ENCODE results near the gene IER3IP1.
"Not testable (repeated sequence)": the region's sequence is repeated elsewhere in the genome, so short reads cannot be mapped to it uniquely, and the experiment has no call there.

IER3IP1 gene

DNA sequence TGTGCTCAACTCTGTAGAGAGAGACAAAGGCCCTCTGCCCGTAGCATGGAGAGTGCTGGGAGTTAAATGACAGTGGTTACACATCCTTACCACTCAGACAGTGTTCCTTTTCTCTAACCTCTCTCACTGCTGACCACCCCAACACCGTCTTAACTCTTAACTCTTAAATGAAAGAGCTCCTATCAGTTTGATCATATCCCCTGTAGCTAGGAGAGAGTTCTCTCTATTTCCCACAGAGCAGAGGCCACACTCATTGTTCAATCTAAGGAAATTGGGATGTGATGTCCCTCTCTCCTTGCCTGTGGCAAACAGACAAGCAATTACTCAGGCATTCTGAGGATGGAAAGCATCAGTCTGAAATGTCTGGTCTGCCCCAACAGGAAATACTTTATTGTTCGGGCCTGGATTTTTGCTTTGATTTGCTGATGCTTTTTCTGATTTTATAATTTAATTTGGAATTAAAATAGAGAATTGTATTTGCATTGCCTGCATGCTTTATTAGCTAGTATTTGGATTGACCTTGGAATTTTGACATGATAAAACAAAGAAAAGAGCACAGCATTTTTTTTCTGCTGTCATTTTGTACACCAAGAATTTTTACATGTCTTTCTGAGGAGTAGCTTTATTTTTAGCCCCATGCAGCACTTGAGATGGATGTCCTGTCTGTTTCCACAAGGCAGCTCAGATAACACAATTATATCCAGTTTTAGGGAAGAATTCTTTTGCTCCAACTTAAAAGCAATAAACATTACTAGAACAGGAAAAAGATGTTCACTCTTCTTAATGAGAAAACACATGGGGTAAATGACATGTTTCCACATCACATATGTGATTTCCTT lies 27.7 kb upstream of the IER3IP1 start:
- ChIA-PET POLR2A (no interaction called here), CTCF (interaction anchor here (0.7 to 2.1 kb wide), 3 partner anchors 12 to 533 kb away, joined by 3 to 8 read pairs (median 4); no protein-coding TSS in a partner anchor)
- no peak for DNase-seq (ENCODE audit: extremely low spot score)
- TF ChIP-seq HDGF (IDR thresholded peaks at IDR 0.05; ENCODE audit: borderline replicate concordance) = no peak
- TF ChIP-seq ARNT (IDR thresholded peaks at IDR 0.05) = no peak
- TF ChIP-seq FOXK2 (IDR thresholded peaks at IDR 0.05) = no peak
- no peak for TF ChIP-seq FOXM1 (IDR thresholded peaks at IDR 0.05; ENCODE audit: borderline replicate concordance)
- TF ChIP-seq LEF1 (IDR thresholded peaks at IDR 0.05; ENCODE audit: borderline replicate concordance) = no peak
- TF ChIP-seq, protein P1, sequence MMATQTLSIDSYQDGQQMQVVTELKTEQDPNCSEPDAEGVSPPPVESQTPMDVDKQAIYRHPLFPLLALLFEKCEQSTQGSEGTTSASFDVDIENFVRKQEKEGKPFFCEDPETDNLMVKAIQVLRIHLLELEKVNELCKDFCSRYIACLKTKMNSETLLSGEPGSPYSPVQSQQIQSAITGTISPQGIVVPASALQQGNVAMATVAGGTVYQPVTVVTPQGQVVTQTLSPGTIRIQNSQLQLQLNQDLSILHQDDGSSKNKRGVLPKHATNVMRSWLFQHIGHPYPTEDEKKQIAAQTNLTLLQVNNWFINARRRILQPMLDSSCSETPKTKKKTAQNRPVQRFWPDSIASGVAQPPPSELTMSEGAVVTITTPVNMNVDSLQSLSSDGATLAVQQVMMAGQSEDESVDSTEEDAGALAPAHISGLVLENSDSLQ (IDR thresholded peaks at IDR 0.05) = no peak
- TF ChIP-seq BHLHE40 (IDR thresholded peaks at IDR 0.05; ENCODE audit: borderline replicate concordance) = no peak
- no peak for TF ChIP-seq FOXA1 (IDR thresholded peaks at IDR 0.05)
- no peak for TF ChIP-seq SUZ12 (IDR thresholded peaks at IDR 0.05)
- no peak for TF ChIP-seq CTBP1 (IDR thresholded peaks at IDR 0.05; ENCODE audit: borderline replicate concordance)
- no peak for TF ChIP-seq ELF4 (IDR thresholded peaks at IDR 0.05)
- no peak for TF ChIP-seq ZNF384 (IDR thresholded peaks at IDR 0.05)
- no peak for TF ChIP-seq TARDBP (IDR thresholded peaks at IDR 0.05)
- TF ChIP-seq L3MBTL2 (conservative IDR thresholded peaks at IDR 0.05) = no peak

DNA sequence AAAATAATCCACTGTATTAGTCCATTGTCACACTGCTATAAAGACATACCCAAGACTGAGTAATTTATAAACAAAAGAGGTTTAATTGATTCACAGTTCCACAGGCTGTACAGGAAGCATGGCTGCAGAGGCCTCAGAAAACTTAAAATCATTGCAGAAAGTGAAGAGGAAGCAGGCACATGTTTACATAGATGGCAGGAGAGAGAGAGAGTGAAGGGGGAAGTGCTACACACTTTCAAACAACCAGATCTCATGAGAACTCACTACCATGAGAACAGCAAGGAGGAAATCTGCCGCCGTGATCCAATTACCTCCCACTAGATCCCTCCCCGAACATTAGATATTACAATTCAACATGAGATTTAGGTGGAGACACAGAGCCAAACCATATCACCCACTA lies 19.8 kb upstream of the IER3IP1 start:
- ChIA-PET POLR2A (interaction anchor here (1.5 kb wide), 1 partner anchor 45 kb away, joined by 5 read pairs; the partner anchor contains the start of gene HDHD2), CTCF (interaction anchor here (0.6 kb wide), 1 partner anchor 470 kb away, joined by 3 read pairs; no protein-coding TSS in a partner anchor)
- not testable (repeated sequence) for DNase-seq (ENCODE audit: extremely low spot score)

DNA sequence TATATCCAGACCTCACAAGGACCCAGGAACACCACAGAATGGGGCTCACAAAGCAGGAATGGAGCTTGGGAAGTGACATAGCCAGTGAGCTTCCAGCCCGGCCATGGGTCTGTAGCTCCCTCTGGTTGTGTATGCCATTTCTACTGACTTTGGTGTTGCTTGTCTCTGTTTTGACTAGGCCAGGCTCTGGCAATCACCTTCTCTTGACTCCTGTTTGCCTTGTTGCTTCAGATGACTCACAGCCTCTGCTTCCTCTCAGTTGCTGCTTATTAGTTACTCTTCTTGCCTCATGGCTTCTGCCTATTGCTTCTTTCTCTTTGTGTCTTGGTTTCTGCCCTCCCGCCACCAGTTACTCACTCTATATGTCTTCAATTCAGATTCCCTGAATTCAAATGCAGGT lies 15.8 kb upstream of the IER3IP1 start:
- ChIA-PET CTCF (interaction anchor here (1.2 kb wide), 1 partner anchor 12 kb away, joined by 4 read pairs; no protein-coding TSS in a partner anchor), POLR2A (interaction anchor here (0.8 kb wide), 1 partner anchor 41 kb away, joined by 3 read pairs; the partner anchor contains the start of gene HDHD2)
- no peak for TF ChIP-seq L3MBTL2 (conservative IDR thresholded peaks at IDR 0.05)
- TF ChIP-seq, protein P1 (IDR thresholded peaks at IDR 0.05) = no peak
- no peak for TF ChIP-seq FOXA1 (IDR thresholded peaks at IDR 0.05)
- no peak for TF ChIP-seq BHLHE40 (IDR thresholded peaks at IDR 0.05; ENCODE audit: borderline replicate concordance)
- TF ChIP-seq ARNT (IDR thresholded peaks at IDR 0.05) = no peak
- no peak for DNase-seq (ENCODE audit: extremely low spot score)

DNA sequence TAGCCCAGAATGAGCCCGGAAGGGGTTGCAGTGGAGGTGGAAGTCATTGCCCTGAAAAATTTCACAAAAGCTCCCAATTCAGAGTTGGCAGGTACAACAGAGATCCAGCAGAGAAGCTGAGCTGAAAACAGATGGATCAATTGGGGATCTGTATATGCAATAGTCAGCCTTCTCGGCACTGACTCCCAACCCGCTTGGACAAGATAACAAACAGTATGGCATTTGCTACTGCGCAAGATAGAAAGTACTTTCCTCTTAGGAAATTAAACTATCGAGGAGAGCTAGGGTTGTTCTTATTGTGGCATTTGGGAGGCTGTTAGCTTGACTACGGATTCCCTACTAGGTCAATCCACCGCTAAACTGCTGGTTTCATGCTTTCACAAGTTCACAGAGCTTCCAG lies 11.6 kb upstream of the IER3IP1 start:
- POLR2A ChIA-PET = interaction anchor here (1.5 kb wide), 1 partner anchor 38 kb away, joined by 5 read pairs; the partner anchor contains the start of gene HDHD2
- TF ChIP-seq BHLHE40 (IDR thresholded peaks at IDR 0.05; ENCODE audit: borderline replicate concordance) (no peak), L3MBTL2 (conservative IDR thresholded peaks at IDR 0.05) (no peak), CTBP1 (IDR thresholded peaks at IDR 0.05; ENCODE audit: borderline replicate concordance) (no peak), HDGF (IDR thresholded peaks at IDR 0.05; ENCODE audit: borderline replicate concordance) (no peak), ELF4 (IDR thresholded peaks at IDR 0.05) (no peak), SUZ12 (IDR thresholded peaks at IDR 0.05) (no peak), LEF1 (IDR thresholded peaks at IDR 0.05; ENCODE audit: borderline replicate concordance) (no peak), ARNT (IDR thresholded peaks at IDR 0.05) (no peak), ZNF384 (IDR thresholded peaks at IDR 0.05) (no peak), FOXM1 (IDR thresholded peaks at IDR 0.05; ENCODE audit: borderline replicate concordance) (no peak), FOXK2 (IDR thresholded peaks at IDR 0.05) (no peak), TARDBP (IDR thresholded peaks at IDR 0.05) (no peak), FOXA1 (IDR thresholded peaks at IDR 0.05) (no peak), NFRKB (IDR thresholded peaks at IDR 0.05) (no peak), SP1 (IDR thresholded peaks at IDR 0.05) (no peak)
- TF ChIP-seq, protein P1 (IDR thresholded peaks at IDR 0.05) = no peak
- CTCF ChIA-PET = no interaction called here
- DNase-seq (ENCODE audit: extremely low spot score) = no peak

DNA sequence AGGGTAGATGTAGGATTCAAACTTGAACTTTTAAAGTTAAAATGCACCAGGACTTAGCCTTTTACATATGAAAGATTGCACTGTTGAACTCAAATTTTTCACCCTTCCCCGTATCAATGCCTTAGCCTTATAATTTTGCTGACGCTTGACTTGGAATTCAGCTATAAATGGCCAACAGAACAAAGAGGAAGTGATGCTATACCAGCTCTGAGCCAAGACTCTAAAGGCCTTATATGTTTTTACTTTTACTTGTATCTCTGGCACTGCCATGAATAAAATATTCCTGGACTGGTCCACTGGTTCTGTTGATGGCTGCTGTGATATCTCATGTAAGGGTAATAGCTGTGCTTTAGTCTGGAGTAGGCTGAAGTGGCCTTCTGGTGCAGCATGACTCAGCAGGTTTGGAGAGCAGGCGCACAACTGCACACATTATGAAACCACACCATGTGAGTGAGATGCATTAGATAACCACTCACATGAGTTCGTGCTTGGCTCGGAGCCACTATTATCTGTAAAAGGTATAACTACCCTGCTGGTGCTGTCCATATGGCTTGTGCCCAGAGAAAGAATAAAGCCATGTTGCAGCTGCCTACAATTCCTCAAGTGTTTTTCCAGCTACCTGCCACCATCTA lies 8.4 kb upstream of the IER3IP1 start:
- TF ChIP-seq ZNF384 (IDR thresholded peaks at IDR 0.05) (no peak), FOXK2 (IDR thresholded peaks at IDR 0.05) (no peak), CTBP1 (IDR thresholded peaks at IDR 0.05; ENCODE audit: borderline replicate concordance) (no peak), ARNT (IDR thresholded peaks at IDR 0.05) (no peak), LEF1 (IDR thresholded peaks at IDR 0.05; ENCODE audit: borderline replicate concordance) (no peak), TARDBP (IDR thresholded peaks at IDR 0.05) (no peak)
- ChIA-PET CTCF (no interaction called here), POLR2A (no interaction called here)
- no peak for DNase-seq (ENCODE audit: extremely low spot score)

DNA sequence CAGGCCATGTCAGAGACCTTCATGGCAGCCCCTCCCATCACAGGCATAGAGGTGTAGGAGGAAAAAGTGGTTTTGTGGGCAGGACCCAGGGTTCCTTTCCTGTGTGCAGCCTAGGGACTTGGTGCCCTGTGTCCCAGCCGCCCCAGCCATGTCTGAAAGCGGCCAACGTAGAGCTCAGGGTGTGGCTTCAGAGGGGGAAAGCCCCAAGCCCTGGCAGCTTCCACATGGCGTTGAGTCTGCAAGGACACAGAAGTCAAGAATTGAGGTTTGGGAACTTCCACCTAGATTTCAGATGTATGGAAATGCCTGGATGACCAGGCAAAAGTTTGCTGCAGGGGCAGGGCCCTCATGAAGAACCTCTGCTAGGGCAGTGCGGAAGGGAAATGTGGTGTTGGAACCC lies 6.0 kb upstream of the IER3IP1 start:
- POLR2A ChIA-PET; CTCF ChIA-PET; DNase-seq (ENCODE audit: extremely low spot score): not testable (repeated sequence)
